Measurements from ENCODE around the gene B3GALT2. TPM values are rescaled to one million over a fixed set of nuclear protein-coding genes. Genes with fewer than 3 reads are reported as not detected.
A peak's percentile ranks its signal among the peaks of the same experiment; 100 is the strongest.

The B3GALT2 gene
- polyA plus RNA-seq, 3 donors = 0.26 TPM; not detected in 2

- Histone ChIP-seq H3K27me3 (ENCODE audit: control insufficient read depth in 2 of 2, insufficient read depth in 2 of 2, low read length in 2 of 2) (no peaks in the 10 kb centered on the region), H3K4me3 (replicated peaks in 1 of 3; ENCODE audit: low read depth in 2 of 3, low read length in 3 of 3) (no peak overlapping the region), H3K4me1 (ENCODE audit: control insufficient read depth in 1 of 2, insufficient read depth in 2 of 2, low read length in 2 of 2) (no peaks in the 10 kb centered on the region), H3K36me3 (replicated peaks in 1 of 2; ENCODE audit: control insufficient read depth in 1 of 2, insufficient read depth in 2 of 2, low read length in 2 of 2) (peaks cover 53 to 82% of the 10 kb centered on the region in 2 donors), H3K9me3 (replicated peaks in 1 of 2; ENCODE audit: control insufficient read depth in 1 of 2, insufficient read depth in 1 of 2, low read length in 2 of 2) (no peaks in the 10 kb centered on the region), H2AFZ (ENCODE audit: insufficient read depth, low read depth, low read length, poor library complexity, severe bottlenecking) (no peak overlapping the region), H3K27ac (ENCODE audit: low read depth in 1 of 2, low read length in 2 of 2) (no peak overlapping the region), H3K9ac (ENCODE audit: insufficient read depth, low read length, poor library complexity, severe bottlenecking) (no peak overlapping the region), H3K79me2 (ENCODE audit: insufficient read depth, low read length) (peaks cover 89% of the 10 kb centered on the region), H4K20me1 (ENCODE audit: insufficient read depth, low read length) (peaks cover 78% of the 10 kb centered on the region), H3K4me2 (replicated peaks; ENCODE audit: extremely low read depth, low read length, poor library complexity, severe bottlenecking) (no peak overlapping the region)
- intact Hi-C loops (cut with micrococcal nuclease) = no loop called here
- H3K9me3 Mint-ChIP-seq = peaks cover 0 to 2% (median 0%) of the 10 kb centered on the region in 7 donors
- no peaks in the 10 kb centered on the region for H3K4me1 Mint-ChIP-seq
- no peak overlapping the region for H3K4me3 Mint-ChIP-seq
- TF ChIP-seq CTCF (IDR thresholded peaks at IDR 0.05) = no peak
- no peaks in the 10 kb centered on the region for H3K27me3 Mint-ChIP-seq (ENCODE audit: low read depth in 3 of 3)
- WGBS (ENCODE audit: insufficient coverage) = no CpG with 5 or more reads among the region's 2 CpGs
- H3K36me3 Mint-ChIP-seq = peaks cover 52 to 73% of the 10 kb centered on the region in 2 donors
- DNase-seq = no peak
- peak overlapping the region in 1 of 7 donors; percentile 13 for H3K27ac Mint-ChIP-seq
These were observed 55.0 kb downstream of the B3GALT2 start for GRCh38 chr1:193131266-193131860.

Small RNA genes lying within 50 kb of the gene (small RNA-seq; reads per million reads assigned to genes)
- 0.71 reads per million for gene MIR1278 (ENCODE audit: insufficient read length, low read depth)

Other genes starting within 250 kb of the B3GALT2 start
- gene UCHL5, start 127.3 kb downstream of the B3GALT2 start, polyA plus RNA-seq = 10 to 100 TPM in 2 of 3 donors, 1 to 10 TPM in 1; 8.6 to 43.0 (median 29.6) TPM
- 10 to 100 TPM; 13.2 to 67.9 (median 58.1) TPM for gene RO60, start 127.0 kb downstream of the B3GALT2 start, polyA plus RNA-seq
- 10 to 100 TPM in 2 of 3 donors, 1 to 10 TPM in 1; 4.2 to 16.1 (median 15.2) TPM for gene GLRX2, start 81.2 kb downstream of the B3GALT2 start, polyA plus RNA-seq
- gene CDC73, start 64.6 kb downstream of the B3GALT2 start, polyA plus RNA-seq = 10 to 100 TPM; 14.2 to 60.3 (median 57.2) TPM